KOPT-K1 (cell line): ENCODE data around the gene NMUR1.
"Not testable (repeated sequence)": the region's sequence is repeated elsewhere in the genome, so short reads cannot be mapped to it uniquely, and the experiment has no call there.

Experiments
- H3K27ac ChIP-seq: fragments of 200-600 bp; sonication (generic); 2 replicates; pipeline ENCODE4 v1.5.1; 2016; ENCODE audit warnings: antibody characterized with exemption, mild to moderate bottlenecking, low read depth, low read length; ENCODE audit not compliant: poor library complexity, severe bottlenecking
- H3K36me3 ChIP-seq: fragments of 200-600 bp; sonication (generic); 2 replicates; pipeline ENCODE4 v1.5.1; 2017; ENCODE audit warnings: antibody characterized with exemption, mild to moderate bottlenecking, low read length, moderate library complexity; ENCODE audit not compliant: insufficient read depth
- H3K9me3 ChIP-seq: fragments of 200-600 bp; sonication (generic); 2 replicates; pipeline ENCODE4 v1.5.1; 2017; ENCODE audit warnings: antibody characterized with exemption, low read length, mild to moderate bottlenecking; ENCODE audit not compliant: insufficient read depth, poor library complexity, severe bottlenecking

NMUR1 gene, protein sequence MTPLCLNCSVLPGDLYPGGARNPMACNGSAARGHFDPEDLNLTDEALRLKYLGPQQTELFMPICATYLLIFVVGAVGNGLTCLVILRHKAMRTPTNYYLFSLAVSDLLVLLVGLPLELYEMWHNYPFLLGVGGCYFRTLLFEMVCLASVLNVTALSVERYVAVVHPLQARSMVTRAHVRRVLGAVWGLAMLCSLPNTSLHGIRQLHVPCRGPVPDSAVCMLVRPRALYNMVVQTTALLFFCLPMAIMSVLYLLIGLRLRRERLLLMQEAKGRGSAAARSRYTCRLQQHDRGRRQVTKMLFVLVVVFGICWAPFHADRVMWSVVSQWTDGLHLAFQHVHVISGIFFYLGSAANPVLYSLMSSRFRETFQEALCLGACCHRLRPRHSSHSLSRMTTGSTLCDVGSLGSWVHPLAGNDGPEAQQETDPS

DNA sequence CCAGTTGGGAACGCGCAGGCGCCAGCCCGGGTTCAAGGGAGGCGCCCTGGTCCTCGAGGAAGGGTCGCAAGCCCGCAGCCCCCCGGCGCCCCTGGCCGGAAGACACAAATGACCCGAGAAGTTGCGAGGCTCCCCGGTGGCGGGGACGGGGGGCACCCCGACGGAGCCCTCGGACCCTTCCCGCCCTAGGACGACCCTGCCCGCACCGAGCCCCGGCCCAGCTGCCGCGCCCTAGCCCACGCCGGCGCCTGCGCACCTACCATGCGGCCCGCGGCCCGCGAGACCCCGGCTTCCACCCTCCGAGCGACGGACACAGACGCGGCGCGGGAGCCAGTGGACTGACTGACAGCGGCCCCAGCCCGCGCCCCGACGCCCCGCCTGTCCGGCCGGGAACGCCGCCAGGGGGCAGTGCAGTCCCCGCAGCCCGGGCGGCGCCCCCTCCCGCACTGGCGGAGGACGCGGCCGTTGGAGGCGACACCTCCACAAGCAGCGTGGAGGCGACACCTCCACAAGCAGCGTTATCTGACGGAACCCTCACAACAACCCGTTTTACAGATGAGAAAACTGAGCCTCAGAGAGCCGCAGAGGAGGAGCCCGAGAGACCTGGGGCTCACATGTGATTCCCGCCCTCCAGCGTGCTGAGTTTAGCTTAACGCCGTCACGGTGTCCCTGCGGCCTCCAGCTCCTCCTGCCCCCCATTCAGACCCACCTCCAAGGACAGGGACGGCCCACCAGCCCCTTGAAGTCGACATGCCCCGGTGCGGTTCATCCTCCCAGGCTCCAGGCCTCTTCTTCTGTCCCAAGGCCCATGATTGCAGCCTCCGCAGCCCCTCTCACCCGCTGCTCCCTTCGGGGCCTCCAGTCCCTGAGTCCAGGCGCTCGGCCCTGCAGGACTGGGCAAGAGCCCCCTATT lies at the start of gene NMUR1:
Gene NMUR1, minus strand, starts transcription at position 347 of the 913 bp plus-strand sequence. Its CDS starts 84 bp downstream, at position 263.
- H3K9me3 ChIP-seq: no peaks in the 10 kb centered on the region
- H3K36me3 ChIP-seq: no peaks in the 10 kb centered on the region
- H3K27ac ChIP-seq: no peak within 1 kb of the TSS

DNA sequence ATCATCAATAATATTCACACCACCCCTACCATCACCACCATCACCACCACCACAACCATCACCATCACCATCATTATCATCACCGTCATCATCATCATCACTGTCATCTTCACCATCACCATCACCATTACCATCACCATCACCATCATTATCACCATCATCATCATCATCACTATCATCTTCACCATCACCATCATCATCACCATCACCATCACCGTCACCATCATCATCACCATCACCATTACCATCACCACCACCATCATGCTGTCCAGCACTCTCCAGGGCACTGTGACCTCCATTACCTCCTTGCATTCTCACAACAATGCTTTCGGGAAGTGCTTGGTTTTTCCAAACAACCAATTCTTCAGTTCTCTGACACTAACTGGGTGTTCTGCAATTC lies 49.3 kb upstream of the NMUR1 start:
- Histone ChIP-seq H3K27ac (no peak overlapping the region), H3K36me3 (no peaks in the 10 kb centered on the region), H3K9me3 (no peaks in the 10 kb centered on the region)

DNA sequence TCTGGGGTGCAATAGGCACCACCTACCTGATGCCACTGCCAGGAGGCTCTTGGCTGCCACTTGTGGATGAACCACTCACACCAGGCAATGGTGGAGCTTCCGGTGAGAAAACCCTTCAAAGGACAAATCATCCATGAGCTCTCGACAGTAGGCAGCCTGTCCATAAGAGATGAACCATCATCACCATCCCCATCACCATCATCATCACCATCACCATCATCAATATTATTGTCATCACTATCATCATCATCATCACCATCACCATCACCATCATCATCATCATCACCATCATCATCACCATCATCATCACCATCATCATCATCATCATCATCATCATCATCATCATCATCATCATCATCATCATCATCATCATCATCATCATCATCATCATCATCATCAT lies 48.4 kb upstream of the NMUR1 start:
- not testable (repeated sequence) for H3K9me3 ChIP-seq, H3K36me3 ChIP-seq, H3K27ac ChIP-seq

DNA sequence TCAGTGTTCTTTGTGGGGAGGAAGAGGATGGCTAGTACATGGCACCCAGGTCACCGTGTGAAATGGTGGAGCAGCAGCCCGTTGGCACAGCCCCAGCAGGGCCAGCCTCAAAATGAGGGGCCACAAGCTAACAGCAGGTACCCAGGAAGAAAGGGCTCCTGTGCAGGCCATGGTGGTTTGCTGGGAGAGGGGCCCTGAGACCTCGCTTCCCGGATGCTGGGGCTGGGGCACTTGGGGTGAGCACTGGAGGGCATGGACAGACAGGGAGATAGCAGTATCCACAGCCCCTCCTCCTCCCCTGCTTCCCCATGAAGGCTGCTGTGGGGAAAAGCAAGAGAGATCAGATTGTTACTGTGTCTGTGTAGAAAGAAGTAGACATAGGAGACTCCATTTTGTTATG lies 46.2 kb upstream of the NMUR1 start:
- no peaks in the 10 kb centered on the region for H3K9me3 ChIP-seq
- H3K27ac ChIP-seq: no peak overlapping the region
- no peaks in the 10 kb centered on the region for H3K36me3 ChIP-seq

DNA sequence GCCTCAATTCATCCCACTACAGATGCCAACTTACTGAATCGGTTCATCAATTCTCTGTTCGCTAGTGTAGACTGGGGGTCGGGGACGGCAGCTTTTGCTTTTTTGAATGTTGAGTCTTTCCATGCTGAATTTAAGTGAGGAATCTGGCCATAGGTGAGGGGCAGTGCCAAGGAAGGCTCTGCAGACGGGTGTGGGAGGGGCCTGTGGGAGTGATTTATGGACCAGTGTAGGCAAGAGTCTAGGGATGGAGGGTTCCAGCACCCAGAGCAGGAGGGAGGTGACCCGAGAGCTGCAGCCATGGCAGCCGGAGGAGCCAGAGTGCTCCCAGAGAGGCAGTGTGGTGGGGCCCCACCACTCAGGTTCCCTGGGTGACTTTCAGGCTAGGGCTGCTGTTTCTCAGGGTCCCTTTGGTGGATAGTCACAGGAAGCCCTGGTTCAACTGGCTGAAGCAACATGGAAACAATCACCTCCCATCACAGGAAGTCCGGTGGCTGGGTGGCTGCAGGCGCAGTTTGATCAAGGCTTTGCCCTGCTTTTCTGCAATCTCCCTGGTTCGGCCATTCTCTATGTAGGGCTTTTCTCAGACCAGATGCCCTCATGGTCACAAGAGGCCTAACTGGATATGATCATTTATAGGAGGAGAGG lies 45.5 kb upstream of the NMUR1 start:
- Histone ChIP-seq H3K9me3 (no peaks in the 10 kb centered on the region), H3K36me3 (no peaks in the 10 kb centered on the region), H3K27ac (no peak overlapping the region)

DNA sequence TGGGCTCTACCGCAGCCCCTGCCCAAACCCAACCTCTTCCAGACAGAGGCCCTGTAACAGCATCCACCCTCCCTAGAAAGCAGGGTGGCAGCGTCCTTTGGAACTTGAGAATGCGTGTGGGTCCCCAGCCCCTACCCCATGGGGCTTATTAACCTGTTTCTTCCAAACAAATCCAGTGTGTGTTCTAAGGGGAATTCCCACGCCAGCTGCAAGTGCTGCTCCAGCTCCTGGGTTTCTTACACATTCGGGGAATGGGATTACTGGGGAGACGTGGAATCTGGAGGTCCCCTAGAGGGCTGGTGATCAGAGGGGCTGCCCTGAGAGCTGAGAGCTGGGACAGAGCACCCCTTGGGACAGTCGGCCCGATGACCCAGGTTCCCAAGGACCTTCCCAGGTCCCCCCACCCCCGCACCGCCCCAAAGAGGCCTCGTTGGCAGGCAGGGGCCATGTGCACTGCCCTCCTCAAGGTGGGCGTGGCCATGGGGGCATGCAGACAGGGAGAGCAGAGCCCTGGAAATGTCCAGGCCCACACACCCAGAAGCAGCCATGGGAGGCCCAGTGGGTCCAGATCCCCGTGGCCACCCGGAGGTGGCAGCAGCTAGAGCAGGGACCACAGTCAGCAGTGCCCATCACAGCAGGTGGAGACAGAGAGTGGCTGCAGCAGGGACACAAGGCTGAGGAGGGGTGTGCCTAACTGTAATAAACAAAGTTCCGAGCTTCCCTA lies 43.6 kb upstream of the NMUR1 start:
- Histone ChIP-seq H3K27ac (no peak overlapping the region), H3K9me3 (no peaks in the 10 kb centered on the region), H3K36me3 (no peaks in the 10 kb centered on the region)

DNA sequence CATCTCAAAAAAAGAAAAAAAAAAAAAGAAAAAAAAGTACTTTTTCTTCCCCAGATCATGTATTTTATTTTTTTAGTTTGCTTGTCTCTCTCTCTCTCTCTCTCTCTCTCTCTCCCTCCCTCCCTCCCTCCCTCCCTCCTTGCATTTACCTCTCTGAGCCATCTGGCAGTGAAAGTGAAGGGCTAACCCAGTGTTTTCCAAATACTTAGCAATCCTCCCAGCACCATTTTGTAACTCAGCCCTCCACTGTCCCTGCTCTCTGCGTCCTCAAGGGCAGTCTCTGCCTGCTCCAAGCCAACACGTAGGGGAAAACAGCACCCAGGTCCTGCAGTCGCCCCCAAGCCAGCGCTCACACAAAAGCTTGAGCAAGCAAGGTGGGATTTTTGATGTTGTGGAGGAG lies 42.9 kb upstream of the NMUR1 start:
- no peaks in the 10 kb centered on the region for H3K36me3 ChIP-seq
- H3K27ac ChIP-seq: no peak overlapping the region
- H3K9me3 ChIP-seq: no peaks in the 10 kb centered on the region

DNA sequence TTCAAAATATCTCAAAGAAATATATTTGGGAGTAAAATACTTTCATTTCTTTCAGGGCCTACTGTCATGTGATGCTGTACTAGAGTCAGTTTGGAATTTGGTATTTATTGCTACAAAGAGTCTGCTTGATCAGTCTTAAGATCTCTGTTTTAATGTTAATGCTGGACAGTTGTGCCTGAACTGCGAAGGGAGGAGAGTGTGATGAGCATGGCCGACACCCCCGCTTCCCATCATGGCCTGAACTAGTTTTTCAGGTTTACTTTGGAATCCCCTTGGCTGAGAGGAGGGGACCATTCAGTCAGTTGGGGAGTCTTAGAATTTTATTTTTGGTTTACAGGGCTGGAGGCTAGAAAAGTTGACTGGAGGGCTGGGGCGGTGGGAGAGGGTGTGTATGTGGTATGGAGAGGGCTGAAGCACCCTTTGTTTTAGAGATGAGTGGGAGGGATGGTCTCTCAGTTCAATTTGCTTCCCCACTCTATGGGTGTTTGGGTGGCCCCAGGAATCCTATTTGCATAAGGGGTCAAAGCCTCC lies 41.5 kb upstream of the NMUR1 start:
- Histone ChIP-seq H3K27ac (no peak overlapping the region), H3K9me3 (no peaks in the 10 kb centered on the region), H3K36me3 (no peaks in the 10 kb centered on the region)

DNA sequence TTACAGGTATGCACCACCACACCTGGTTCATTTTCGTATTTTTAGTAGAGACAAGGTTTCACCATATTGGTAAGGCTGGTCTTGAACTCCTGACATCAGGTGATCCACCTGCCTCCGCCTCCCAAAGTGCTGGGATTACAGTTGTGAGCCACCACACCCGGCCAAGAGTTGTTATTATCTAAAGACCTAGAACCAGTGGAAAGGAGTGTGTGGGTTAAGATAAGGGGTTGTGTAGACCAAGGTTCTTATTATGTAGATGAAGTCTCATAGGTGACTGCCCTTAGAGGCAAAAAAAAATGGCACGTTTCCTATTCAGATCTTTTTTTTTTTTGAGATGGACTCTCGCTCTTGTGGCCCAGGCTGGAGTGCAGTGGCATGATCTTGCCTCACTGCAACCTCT lies 40.7 kb upstream of the NMUR1 start:
- not testable (repeated sequence) for H3K36me3 ChIP-seq, H3K27ac ChIP-seq, H3K9me3 ChIP-seq

DNA sequence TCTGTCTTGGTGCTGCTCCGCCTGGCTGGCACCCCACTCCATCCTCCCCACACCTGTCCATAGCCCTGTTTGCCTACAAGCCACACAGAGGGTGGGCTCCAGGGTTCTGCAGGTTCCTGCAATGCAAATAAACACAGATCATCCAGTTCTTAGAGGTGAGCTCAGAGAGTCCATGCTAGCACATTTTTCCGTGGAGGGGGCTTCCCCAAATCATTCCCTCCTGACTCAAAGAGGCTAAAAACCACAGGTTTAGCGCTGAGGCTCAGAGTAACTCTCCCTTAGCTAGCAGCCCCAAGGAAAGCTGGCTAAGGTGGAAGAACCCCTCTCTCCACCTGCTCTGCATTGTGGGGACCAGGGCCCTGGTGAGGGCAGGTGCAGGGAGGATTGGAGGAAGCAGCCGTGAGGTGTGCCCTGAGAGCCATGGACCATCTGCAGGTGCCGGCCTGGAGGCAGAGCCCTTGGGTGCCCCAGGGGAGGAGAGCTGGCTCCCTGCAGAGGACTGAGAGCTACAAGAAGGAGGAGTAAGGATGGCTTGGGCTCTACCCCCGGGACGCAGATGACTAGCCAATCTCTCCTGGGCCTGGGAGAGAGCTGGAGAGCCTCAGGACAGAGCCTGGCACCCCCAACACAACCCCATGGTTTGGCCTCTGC lies 38.7 kb upstream of the NMUR1 start:
- no peaks in the 10 kb centered on the region for H3K36me3 ChIP-seq
- no peaks in the 10 kb centered on the region for H3K9me3 ChIP-seq
- H3K27ac ChIP-seq: no peak overlapping the region

DNA sequence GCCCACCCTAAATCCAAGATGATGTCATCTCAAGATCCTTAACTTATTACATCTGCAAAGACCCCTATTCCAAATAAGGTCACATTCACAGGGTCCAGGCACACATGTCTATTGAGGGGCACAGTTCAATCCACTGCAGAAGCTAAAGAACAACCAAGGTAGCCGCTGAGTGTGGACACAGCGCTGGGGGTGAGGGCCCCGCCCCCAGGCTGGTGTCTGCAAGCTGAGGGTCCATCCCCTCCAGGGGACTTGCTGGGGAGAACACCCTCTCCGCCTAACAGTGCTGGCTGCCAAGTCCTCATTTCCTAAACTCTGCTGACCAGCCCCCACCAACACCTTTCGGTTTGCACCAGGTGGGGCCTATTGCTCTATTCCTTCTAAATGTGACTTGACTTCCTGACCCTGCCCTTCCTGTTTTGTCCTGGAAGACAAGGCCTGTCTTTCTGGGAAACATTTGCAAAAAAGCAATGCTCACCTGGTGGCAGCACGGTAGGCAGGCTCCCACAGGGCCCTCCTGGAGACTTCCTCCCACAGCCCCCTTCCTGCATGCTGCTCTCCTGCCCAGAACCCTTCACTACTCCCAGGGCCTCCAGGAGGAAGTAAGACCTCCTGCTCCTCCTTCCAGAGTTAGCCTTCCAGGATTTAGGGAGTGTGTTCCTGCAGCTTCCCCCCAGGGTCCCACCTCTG lies 38.0 kb upstream of the NMUR1 start:
- Histone ChIP-seq H3K27ac (no peak overlapping the region), H3K9me3 (no peaks in the 10 kb centered on the region), H3K36me3 (no peaks in the 10 kb centered on the region)

DNA sequence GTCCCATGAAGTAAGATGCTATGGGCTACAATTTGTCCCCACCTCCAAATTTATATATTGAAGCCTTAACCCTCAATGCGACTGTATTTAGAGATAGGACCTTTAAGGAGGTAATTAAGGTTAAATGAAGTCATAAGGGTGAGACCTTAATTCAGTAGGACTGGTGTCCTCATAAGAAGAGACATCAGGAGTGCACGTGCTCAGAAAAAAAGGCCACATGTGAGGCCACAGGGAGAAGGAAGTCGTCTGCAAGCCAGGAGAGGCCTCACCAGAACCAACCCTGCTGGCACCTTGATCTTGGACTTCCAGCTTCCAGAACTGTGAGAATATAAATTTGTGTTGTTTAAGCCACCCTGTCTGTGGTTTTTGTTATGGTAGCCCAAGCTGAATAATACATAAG lies 36.9 kb upstream of the NMUR1 start:
- no peaks in the 10 kb centered on the region for H3K36me3 ChIP-seq
- no peaks in the 10 kb centered on the region for H3K9me3 ChIP-seq
- no peak overlapping the region for H3K27ac ChIP-seq

DNA sequence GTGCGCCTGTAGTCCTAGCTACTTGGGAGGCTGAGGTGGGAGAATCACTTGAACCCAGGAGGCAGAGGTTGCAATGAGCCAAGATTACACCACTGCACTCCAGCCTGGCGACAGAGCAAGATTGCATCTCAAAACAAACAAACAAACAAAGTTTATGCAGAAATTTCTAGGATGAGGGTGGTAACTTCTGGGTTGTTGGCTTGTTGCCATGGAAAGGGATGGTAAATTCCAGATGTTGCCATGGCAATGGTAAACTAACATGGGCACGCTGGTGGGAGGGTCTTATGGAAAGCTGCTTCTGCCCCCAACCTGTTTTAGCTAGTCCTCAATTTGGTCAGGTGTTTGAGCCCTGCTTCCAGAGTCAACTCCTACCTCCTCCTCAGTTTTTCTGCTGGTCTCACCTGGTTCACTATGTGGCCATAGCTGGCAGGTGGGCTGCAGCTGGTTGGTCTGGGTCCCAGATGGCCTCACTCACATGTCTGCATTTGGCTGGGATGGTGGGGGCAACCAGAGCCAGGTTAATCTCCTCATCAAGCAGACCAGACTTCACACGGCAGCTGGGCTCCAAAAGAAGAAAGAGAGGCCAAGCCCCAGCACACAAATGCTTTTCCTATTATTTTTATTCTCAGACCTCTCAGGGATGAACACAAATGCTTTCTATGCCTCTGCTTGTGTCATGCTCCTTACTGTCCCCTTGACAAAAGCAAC lies 35.8 kb upstream of the NMUR1 start:
- Histone ChIP-seq H3K27ac (no peak overlapping the region), H3K36me3 (no peaks in the 10 kb centered on the region), H3K9me3 (no peaks in the 10 kb centered on the region)
